Measurements from ENCODE around the gene LMX1B. TPM values are rescaled to one million over a fixed set of nuclear protein-coding genes. Genes with fewer than 3 reads are reported as not detected.
"Not testable (repeated sequence)": the region's sequence is repeated elsewhere in the genome, so short reads cannot be mapped to it uniquely, and the experiment has no call there.

LMX1B gene
- total and polyA plus RNA-seq, 7 donors, result 0.01 to 0.26 (median 0.08) TPM; not detected in 1

DNA sequence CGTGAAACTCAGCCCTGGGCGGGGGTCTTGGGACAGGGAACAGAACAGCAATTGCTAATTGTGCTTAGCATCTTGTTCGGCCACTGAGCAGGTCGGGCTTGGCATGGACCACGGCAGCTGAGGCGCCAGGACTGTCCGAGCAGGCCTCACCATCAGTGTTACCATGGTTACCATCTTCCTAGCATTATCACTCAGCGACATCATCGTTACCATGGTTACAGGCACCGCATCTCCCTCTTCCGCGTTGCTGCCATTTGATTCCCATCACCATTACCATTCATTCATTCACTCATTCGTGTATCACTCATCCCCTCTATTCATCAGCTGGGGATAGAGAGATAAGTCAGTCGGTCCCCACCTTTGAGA, 110.1 kb downstream of the LMX1B start:
- Histone ChIP-seq H3K9me3 (no peaks in the 10 kb centered on the region), H3K27me3 (ENCODE audit: insufficient read depth in 3 of 3, low read length in 2 of 3) (peaks cover 0 to 52% (median 22%) of the 10 kb centered on the region in 3 donors), H3K4me1 (peaks cover 4% of the 10 kb centered on the region), H3K27ac (no peak overlapping the region), H3K4me3 (no peak overlapping the region), H3K36me3 (ENCODE audit: insufficient read depth in 1 of 2, low read depth in 1 of 2) (no peaks in the 10 kb centered on the region)
- ATAC-seq (no peak), DNase-seq (no peak)
- TF ChIP-seq, protein P1, sequence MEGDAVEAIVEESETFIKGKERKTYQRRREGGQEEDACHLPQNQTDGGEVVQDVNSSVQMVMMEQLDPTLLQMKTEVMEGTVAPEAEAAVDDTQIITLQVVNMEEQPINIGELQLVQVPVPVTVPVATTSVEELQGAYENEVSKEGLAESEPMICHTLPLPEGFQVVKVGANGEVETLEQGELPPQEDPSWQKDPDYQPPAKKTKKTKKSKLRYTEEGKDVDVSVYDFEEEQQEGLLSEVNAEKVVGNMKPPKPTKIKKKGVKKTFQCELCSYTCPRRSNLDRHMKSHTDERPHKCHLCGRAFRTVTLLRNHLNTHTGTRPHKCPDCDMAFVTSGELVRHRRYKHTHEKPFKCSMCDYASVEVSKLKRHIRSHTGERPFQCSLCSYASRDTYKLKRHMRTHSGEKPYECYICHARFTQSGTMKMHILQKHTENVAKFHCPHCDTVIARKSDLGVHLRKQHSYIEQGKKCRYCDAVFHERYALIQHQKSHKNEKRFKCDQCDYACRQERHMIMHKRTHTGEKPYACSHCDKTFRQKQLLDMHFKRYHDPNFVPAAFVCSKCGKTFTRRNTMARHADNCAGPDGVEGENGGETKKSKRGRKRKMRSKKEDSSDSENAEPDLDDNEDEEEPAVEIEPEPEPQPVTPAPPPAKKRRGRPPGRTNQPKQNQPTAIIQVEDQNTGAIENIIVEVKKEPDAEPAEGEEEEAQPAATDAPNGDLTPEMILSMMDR (IDR thresholded peaks at IDR 0.05), result no peak
- intact Hi-C loops (cut with DNase I), result no loop called here
- WGBS, 3 donors, result 39 to 42% (median 39%) methylated on average over 14 of the region's 14 CpGs

DNA sequence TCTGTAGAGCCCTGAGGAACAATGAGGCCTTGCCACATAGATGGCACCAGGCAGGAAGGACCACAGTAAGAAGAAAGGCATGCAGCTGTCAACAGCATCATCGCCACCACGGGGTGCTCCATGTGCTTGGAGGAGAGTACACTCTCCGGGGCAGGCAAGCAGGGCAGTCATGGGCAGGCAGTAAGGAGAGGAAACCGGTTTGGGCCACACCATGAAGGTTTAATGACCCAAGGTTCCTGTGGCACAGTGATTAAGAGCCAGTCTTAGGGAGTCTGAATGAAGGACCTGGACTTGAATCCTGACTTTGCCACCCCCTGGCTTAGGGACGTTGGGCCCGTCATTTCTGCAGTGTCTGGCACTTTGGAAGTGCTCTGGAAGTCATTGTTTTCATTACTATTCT, 110.5 kb downstream of the LMX1B start:
- WGBS, 3 donors, result 39 to 49% (median 41%) methylated on average over 6 of the region's 6 CpGs
- intact Hi-C loops (cut with DNase I), result no loop called here

DNA sequence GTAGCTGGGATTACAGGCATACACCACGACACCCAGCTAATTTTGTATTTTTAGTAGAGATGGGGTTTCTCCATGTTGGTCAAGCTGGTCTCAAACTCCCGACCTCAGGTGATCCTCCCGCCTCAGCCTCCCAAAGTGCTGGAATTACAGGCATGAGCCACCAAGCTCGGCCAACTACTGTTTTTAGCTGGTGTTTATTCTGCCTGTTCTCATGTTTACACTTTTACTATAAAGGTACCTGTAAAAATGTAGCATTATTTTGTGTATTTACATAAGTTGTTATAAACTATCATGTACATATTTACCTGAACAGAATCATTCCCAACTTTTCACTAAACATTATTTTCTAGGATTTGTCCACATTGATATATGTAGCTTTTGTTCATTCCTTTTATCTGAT, 111.8 kb downstream of the LMX1B start:
- H3K4me3 ChIP-seq; H3K27ac ChIP-seq; H3K4me1 ChIP-seq; H3K9me3 ChIP-seq; H3K36me3 ChIP-seq (ENCODE audit: insufficient read depth in 1 of 2, low read depth in 1 of 2); DNase-seq; intact Hi-C loops (cut with DNase I); ATAC-seq: not testable (repeated sequence)
- peaks cover 0 to 46% (median 20%) of the 10 kb centered on the region in 3 donors for H3K27me3 ChIP-seq (ENCODE audit: insufficient read depth in 3 of 3, low read length in 2 of 3)
- 64 to 77% (median 74%) methylated on average over 4 of the region's 4 CpGs for WGBS, 3 donors

More for the DNA sequence above, 110.5 kb downstream of the LMX1B start:
- H3K4me3 ChIP-seq, result no peak overlapping the region
- H3K4me1 ChIP-seq, result peaks cover 4% of the 10 kb centered on the region
- no peak overlapping the region for H3K27ac ChIP-seq
- TF ChIP-seq, protein P1 (IDR thresholded peaks at IDR 0.05), result no peak
- ATAC-seq, result no peak
- H3K27me3 ChIP-seq (ENCODE audit: insufficient read depth in 3 of 3, low read length in 2 of 3), result peaks cover 0 to 48% (median 22%) of the 10 kb centered on the region in 3 donors
- DNase-seq, result no peak
- no peaks in the 10 kb centered on the region for H3K9me3 ChIP-seq
- H3K36me3 ChIP-seq (ENCODE audit: insufficient read depth in 1 of 2, low read depth in 1 of 2), result no peaks in the 10 kb centered on the region

DNA sequence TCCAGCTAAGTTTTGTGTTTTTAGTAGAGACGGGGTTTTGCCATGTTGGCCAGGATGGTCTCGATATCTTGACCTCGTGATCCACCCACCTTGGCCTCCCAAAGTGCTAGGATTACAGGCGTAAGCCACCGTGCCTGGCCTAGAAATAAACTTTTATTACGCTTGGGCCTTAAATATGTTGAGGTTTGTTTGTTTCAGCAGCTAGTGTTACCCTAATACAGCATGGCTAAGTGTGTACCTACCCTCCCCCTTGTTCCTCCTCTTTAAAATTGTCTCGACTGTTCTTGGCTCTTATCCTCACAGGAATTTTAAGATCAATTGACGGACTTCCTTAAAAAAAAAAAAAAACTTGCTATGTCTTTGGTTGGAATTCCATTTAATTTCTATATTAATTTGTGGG, 114.5 kb downstream of the LMX1B start:
- H3K27ac ChIP-seq; DNase-seq; ATAC-seq; H3K9me3 ChIP-seq; H3K4me1 ChIP-seq; H3K4me3 ChIP-seq; H3K36me3 ChIP-seq (ENCODE audit: insufficient read depth in 1 of 2, low read depth in 1 of 2); intact Hi-C loops (cut with DNase I): not testable (repeated sequence)
- H3K27me3 ChIP-seq (ENCODE audit: insufficient read depth in 3 of 3, low read length in 2 of 3), result peaks cover 0 to 32% (median 8%) of the 10 kb centered on the region in 3 donors
- WGBS, 3 donors, result 78 to 82% (median 79%) methylated on average over 8 of the region's 8 CpGs

DNA sequence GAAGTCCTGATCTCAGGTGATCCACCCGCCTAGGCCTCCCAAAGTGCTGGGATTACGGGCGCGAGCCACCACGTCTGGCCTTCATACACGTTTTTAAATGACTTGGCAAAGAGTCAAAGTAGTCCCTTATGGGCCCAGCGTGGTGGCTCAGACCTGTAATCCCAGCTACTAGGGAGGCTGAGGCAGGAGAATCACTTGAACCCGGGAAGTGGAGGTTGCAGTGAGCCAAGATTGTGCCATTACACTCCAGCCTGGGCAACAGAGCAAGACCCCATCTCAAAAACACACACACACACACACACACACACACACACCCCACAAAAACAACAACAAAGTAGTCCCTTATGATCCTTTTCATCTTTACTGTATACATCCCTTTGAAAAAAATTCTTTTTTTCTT, 116.9 kb downstream of the LMX1B start:
- H3K9me3 ChIP-seq; intact Hi-C loops (cut with DNase I); H3K36me3 ChIP-seq (ENCODE audit: insufficient read depth in 1 of 2, low read depth in 1 of 2); H3K27ac ChIP-seq; H3K4me3 ChIP-seq; DNase-seq; ATAC-seq; H3K4me1 ChIP-seq: not testable (repeated sequence)
- WGBS, 3 donors, result 83 to 85% (median 84%) methylated on average over 8 of the region's 8 CpGs
- H3K27me3 ChIP-seq (ENCODE audit: insufficient read depth in 3 of 3, low read length in 2 of 3), result peaks cover 0 to 16% (median 0%) of the 10 kb centered on the region in 3 donors

DNA sequence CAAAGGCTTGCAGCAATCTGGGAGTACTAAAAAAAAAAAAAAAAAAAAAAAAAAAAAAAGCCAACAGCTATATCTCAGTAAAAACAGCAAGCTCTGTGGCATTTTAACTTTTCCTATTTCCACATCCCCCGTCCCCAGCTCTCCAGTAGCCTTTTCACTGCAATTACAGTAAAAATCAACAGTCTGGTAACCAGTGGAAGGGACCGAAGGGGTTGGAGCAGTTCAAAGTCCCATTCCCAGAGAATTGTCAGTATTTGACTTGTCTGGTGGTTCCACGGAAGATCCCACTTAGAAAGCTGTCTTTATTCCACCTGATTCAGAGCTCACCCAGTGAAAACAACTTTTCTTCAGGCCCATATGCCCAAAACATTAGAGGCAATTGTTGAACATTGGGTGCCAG, 119.3 kb downstream of the LMX1B start:
- peaks cover 0 to 12% (median 0%) of the 10 kb centered on the region in 3 donors for H3K27me3 ChIP-seq (ENCODE audit: insufficient read depth in 3 of 3, low read length in 2 of 3)
- ATAC-seq, result no peak
- no peaks in the 10 kb centered on the region for H3K4me1 ChIP-seq
- 75 to 84% (median 79%) methylated on average over 3 of the region's 3 CpGs for WGBS, 3 donors
- no peaks in the 10 kb centered on the region for H3K36me3 ChIP-seq (ENCODE audit: insufficient read depth in 1 of 2, low read depth in 1 of 2)
- intact Hi-C loops (cut with DNase I), result no loop called here
- H3K9me3 ChIP-seq, result peaks cover 19% of the 10 kb centered on the region
- TF ChIP-seq, protein P1 (IDR thresholded peaks at IDR 0.05), result no peak
- no peak overlapping the region for H3K4me3 ChIP-seq
- no peak overlapping the region for H3K27ac ChIP-seq
- no peak for DNase-seq
